ENCODE results near the gene ZHX3.
"Not testable (repeated sequence)": the region's sequence is repeated elsewhere in the genome, so short reads cannot be mapped to it uniquely, and the experiment has no call there.

Gene ZHX3

GRCh38 chr20:41249411-41250281 is 67.9 kb downstream of the ZHX3 start:
- peak; percentile 85 for DNase-seq

- no peak for DNase-seq
Measured at GRCh38 chr20:41248368-41249024, 69.0 kb downstream of the ZHX3 start.

GRCh38 chr20:41247523-41248367 is 69.8 kb downstream of the ZHX3 start:
- DNase-seq: no peak

- DNase-seq: no peak
Measured at GRCh38 chr20:41245086-41245707, 72.3 kb downstream of the ZHX3 start.

GRCh38 chr20:41242807-41243206 is 74.7 kb downstream of the ZHX3 start:
- no peak for DNase-seq

- DNase-seq: no peak
Measured at GRCh38 chr20:41242352-41242751, 75.2 kb downstream of the ZHX3 start.

GRCh38 chr20:41237233-41237632 is 80.3 kb downstream of the ZHX3 start:
- DNase-seq: not testable (repeated sequence)

GRCh38 chr20:41236818-41237217 is 80.7 kb downstream of the ZHX3 start:
- not testable (repeated sequence) for DNase-seq

- no peak for DNase-seq
Measured at GRCh38 chr20:41234546-41234945, 83.0 kb downstream of the ZHX3 start.

- no peak for DNase-seq
Measured at GRCh38 chr20:41234041-41234440, 83.5 kb downstream of the ZHX3 start.

GRCh38 chr20:41232973-41233926 is 84.3 kb downstream of the ZHX3 start:
- peak; percentile 97 for DNase-seq

- DNase-seq: no peak
Measured at GRCh38 chr20:41231136-41231535, 86.4 kb downstream of the ZHX3 start.

- DNase-seq: no peak
Measured at GRCh38 chr20:41230136-41230535, 87.4 kb downstream of the ZHX3 start.

- no peak for DNase-seq
Measured at GRCh38 chr20:41229259-41229658, 88.3 kb downstream of the ZHX3 start.

GRCh38 chr20:41228858-41229257 is 88.7 kb downstream of the ZHX3 start:
- DNase-seq: no peak

GRCh38 chr20:41226426-41226825 is 91.1 kb downstream of the ZHX3 start:
- no peak for DNase-seq

- no peak for DNase-seq
Measured at GRCh38 chr20:41225091-41225490, 92.4 kb downstream of the ZHX3 start.

- DNase-seq: no peak
Measured at GRCh38 chr20:41224281-41224680, 93.2 kb downstream of the ZHX3 start.

- DNase-seq: no peak
Measured at GRCh38 chr20:41223112-41223511, 94.4 kb downstream of the ZHX3 start.

- no peak for DNase-seq
Measured at GRCh38 chr20:41222703-41223102, 94.8 kb downstream of the ZHX3 start.

- DNase-seq: no peak
Measured at GRCh38 chr20:41222296-41222695, 95.2 kb downstream of the ZHX3 start.

All from fibroblast of skin of abdomen (primary cell).